HL-60 (cell line): ENCODE measurements around the gene TMEM61.

Source experiments
- DNase-seq, 2 experiments: peaks; one replicate each; pipeline ENCODE4 v3.0.0-alpha.2; 2010 to 2020; ENCODE audit warnings: low read depth in 1 of 2, low spot score in 1 of 2
- H3K27ac ChIP-seq: fragments of 250-450 bp; sonication (Bioruptor Pico); replicated peaks from 2 replicates; pipeline ENCODE4 v1.5.1; 2020; ENCODE audit warnings: mild to moderate bottlenecking, moderate library complexity
- H3K27me3 ChIP-seq: fragments of 250-450 bp; sonication (Bioruptor Pico); 2 replicates; pipeline ENCODE4 v1.5.1; 2021; ENCODE audit warnings: mild to moderate bottlenecking, moderate library complexity; ENCODE audit not compliant: insufficient read depth, poor library complexity, severe bottlenecking
- H3K4me3 ChIP-seq: replicated peaks from 2 replicates; pipeline ENCODE4 v1.5.1; 2011; ENCODE audit warnings: mild to moderate bottlenecking, control low read depth, low read length; ENCODE audit not compliant: insufficient read depth
- CTCF ChIP-seq: IDR thresholded peaks from one replicate; pipeline ENCODE4 v1.5.1; 2011; ENCODE audit warnings: low read length, control low read depth, inconsistent platforms; ENCODE audit not compliant: insufficient read depth
- GABPA ChIP-seq: IDR thresholded peaks from 2 replicates; pipeline ENCODE4 v1.6.1; 2012; ENCODE audit warnings: low read depth
- POLR2AphosphoS5 ChIP-seq: IDR thresholded peaks from 2 replicates; pipeline ENCODE4 v1.6.1; 2012; ENCODE audit warnings: low read depth
- REST ChIP-seq: IDR thresholded peaks from 2 replicates; pipeline ENCODE4 v1.6.1; 2012; ENCODE audit warnings: low read depth; ENCODE audit not compliant: insufficient replicate concordance
- SPI1 ChIP-seq: IDR thresholded peaks from 2 replicates; pipeline ENCODE4 v1.6.1; 2012; ENCODE audit warnings: low read depth, mild to moderate bottlenecking, borderline replicate concordance

Gene TMEM61

GRCh38 chr1:55010887-55011217 lies 30.4 kb downstream of the TMEM61 start:
- Histone ChIP-seq H3K4me3 (no peak overlapping the region), H3K27me3 (peaks cover 4% of the 10 kb centered on the region), H3K27ac (no peak overlapping the region)
- no peak for DNase-seq
- no peak for TF ChIP-seq REST
- TF ChIP-seq CTCF, result no peak
- no peak for TF ChIP-seq POLR2AphosphoS5
- TF ChIP-seq GABPA, result no peak
- TF ChIP-seq SPI1, result no peak

- peaks cover 4% of the 10 kb centered on the region for H3K27me3 ChIP-seq
- H3K4me3 ChIP-seq, result no peak overlapping the region
- no peak for DNase-seq
- no peak overlapping the region for H3K27ac ChIP-seq
- no peak for TF ChIP-seq SPI1
Observed at GRCh38 chr1:55012661-55013060, 32.2 kb downstream of the TMEM61 start.

- Histone ChIP-seq H3K27ac (no peak overlapping the region), H3K4me3 (no peak overlapping the region), H3K27me3 (peaks cover 4% of the 10 kb centered on the region)
- no peak for DNase-seq
- no peak for TF ChIP-seq CTCF
- TF ChIP-seq GABPA, result no peak
- no peak for TF ChIP-seq REST
- no peak for TF ChIP-seq SPI1
- TF ChIP-seq POLR2AphosphoS5, result no peak
Observed at GRCh38 chr1:55015123-55015522, 34.7 kb downstream of the TMEM61 start.

GRCh38 chr1:55015731-55016620 lies 35.5 kb downstream of the TMEM61 start:
- no peak overlapping the region for H3K4me3 ChIP-seq
- TF ChIP-seq CTCF (no peak), GABPA (no peak), REST (no peak), POLR2AphosphoS5 (no peak), SPI1 (no peak)
- peaks cover 4% of the 10 kb centered on the region for H3K27me3 ChIP-seq
- H3K27ac ChIP-seq, result no peak overlapping the region
- DNase-seq, result no peak
